CD4-positive, alpha-beta T cell treated with Interleukin-12 subunit alpha and Interleukin-12 subunit beta, for 1 hour (primary cell): ENCODE results near the gene STIMATE.

Experiments used
- DNase-seq: peaks from one replicate; pipeline ENCODE4 v3.0.0-alpha.2; 2020

STIMATE gene

GRCh38 chr3:52788890-52789745 is 108.2 kb downstream of the STIMATE start:
- DNase-seq: no peak

GRCh38 chr3:52787672-52788625 is 109.4 kb downstream of the STIMATE start:
- DNase-seq: no peak

GRCh38 chr3:52787246-52787645 is 110.1 kb downstream of the STIMATE start:
- DNase-seq: no peak
